HepG2 (cell line): ENCODE data around the gene EOMES.

ENCODE experiments used
- ARID2 ChIP-seq: sonication (generic); formaldehyde crosslinking; IDR thresholded peaks from 2 replicates; pipeline ENCODE4 v1.8.1; 2022; ENCODE audit warnings: mild to moderate bottlenecking, missing genetic modification reagents, borderline replicate concordance
- ARNT ChIP-seq: fragments of 450-650 bp; IDR thresholded peaks from 2 replicates; pipeline ENCODE4 v1.6.1; 2017
- BRCA1 ChIP-seq: sonication (generic); formaldehyde crosslinking; IDR thresholded peaks from 2 replicates; pipeline ENCODE4 v1.4.0; 2020; ENCODE audit warnings: missing genetic modification reagents
- CBFB ChIP-seq: sonication (generic); formaldehyde crosslinking; IDR thresholded peaks from 2 replicates; pipeline ENCODE4 v1.4.0; 2020; ENCODE audit warnings: missing genetic modification reagents
- DPF2 ChIP-seq: sonication (generic); formaldehyde crosslinking; IDR thresholded peaks from 2 replicates; pipeline ENCODE4 v1.4.0; 2020; ENCODE audit warnings: mild to moderate bottlenecking, low read depth, missing genetic modification reagents, borderline replicate concordance
- ELF1 ChIP-seq: sonication (generic); formaldehyde crosslinking; IDR thresholded peaks from 2 replicates; pipeline ENCODE4 v1.4.0; 2020; ENCODE audit warnings: missing genetic modification reagents
- MAZ ChIP-seq, 2 experiments: sonication (generic) in 1 of 2; formaldehyde crosslinking in 1 of 2; IDR thresholded peaks; 2 replicates each; pipeline versions ENCODE4 v1.5.0 to v1.6.1; 2012 to 2020; ENCODE audit warnings: low read depth in 2 of 2, mild to moderate bottlenecking in 2 of 2, borderline replicate concordance in 1 of 2, improper control_type of control experiment in 1 of 2, low read length in 1 of 2, missing genetic modification reagents in 1 of 2, moderate library complexity in 1 of 2
- NFIC ChIP-seq: IDR thresholded peaks from 2 replicates; pipeline ENCODE4 v1.6.1; 2012; ENCODE audit warnings: mild to moderate bottlenecking, low read length, inconsistent platforms
- POLR2A ChIP-seq, 2 experiments: IDR thresholded peaks; 2 replicates each; pipeline ENCODE4 v1.6.1; 2011; ENCODE audit warnings: low read depth in 2 of 2, low read length in 2 of 2, mild to moderate bottlenecking in 1 of 2, moderate library complexity in 1 of 2; ENCODE audit not compliant: insufficient read depth in 1 of 2
- POLR2AphosphoS2 ChIP-seq: IDR thresholded peaks from 2 replicates; pipeline ENCODE4 v1.6.1; 2011; ENCODE audit warnings: low read depth, low read length, improper control_type of control experiment
- TBX2 ChIP-seq: sonication (generic); formaldehyde crosslinking; IDR thresholded peaks from 2 replicates; pipeline ENCODE4 v1.5.0; 2020; ENCODE audit warnings: missing genetic modification reagents, mild to moderate bottlenecking, borderline replicate concordance
- ZFP36 ChIP-seq: fragments of 150-350 bp; IDR thresholded peaks from 2 replicates; pipeline ENCODE4 v1.6.1; 2018; ENCODE audit warnings: borderline replicate concordance, low read length, low read depth; ENCODE audit not compliant: partially characterized antibody
- TF ChIP-seq, protein P1 (sequence below): sonication (generic); formaldehyde crosslinking; conservative IDR thresholded peaks from 2 replicates; pipeline ENCODE4 v1.4.0; 2020; ENCODE audit warnings: missing genetic modification reagents

DNA sequence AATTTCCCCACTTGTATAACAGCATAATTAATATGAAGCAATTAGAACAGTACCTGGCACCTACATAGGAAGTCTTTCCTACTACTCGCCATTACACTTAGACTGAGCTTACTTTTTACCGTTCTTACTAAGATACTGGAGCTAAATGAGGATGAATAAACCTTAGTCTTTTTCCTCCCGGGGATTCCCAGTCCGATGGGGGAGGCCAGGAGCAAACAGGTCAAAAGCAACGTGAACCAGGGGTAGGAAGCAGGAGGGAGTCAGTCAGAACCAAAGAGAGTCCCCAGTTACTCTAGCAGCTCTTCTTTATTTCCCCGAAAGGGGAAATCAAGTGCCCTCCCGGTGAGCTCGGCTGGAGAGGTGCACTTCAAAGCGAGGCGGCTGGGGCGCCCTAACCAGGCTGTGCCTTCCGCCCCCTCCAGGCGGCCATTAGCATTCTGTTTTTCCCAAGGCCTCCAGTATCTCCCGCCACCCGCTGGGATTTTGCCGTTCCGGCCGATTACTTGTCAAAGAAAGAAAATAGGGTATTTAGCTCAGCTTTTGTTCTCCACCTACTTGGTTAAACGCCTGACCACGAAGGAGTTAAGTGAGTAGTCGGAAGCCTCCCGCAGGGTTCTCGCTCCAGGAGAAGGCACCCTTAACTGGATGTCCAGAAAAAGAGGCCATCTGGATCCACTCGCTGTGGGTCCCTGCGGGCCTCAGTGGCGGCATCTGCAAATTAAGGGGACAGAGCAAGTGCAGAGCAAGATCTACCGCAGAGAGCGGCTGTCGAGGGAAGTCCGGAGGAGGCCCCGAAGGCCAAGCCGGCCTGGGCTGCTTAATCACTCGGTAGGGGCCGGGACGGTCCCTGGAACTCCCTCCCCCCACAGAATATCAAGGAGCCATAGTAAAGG lies 6.3 kb upstream of the EOMES start:
- TF ChIP-seq ZFP36 (no peak), ARNT (no peak), TBX2 (no peak), ELF1 (CRISPR knock-in tag) (no peak), DPF2 (CRISPR knock-in tag) (no peak), MAZ (IDR thresholded peaks at IDR 0.05; ENCODE audit: borderline replicate concordance, low read depth, low read length) (no peak), MAZ (CRISPR knock-in tag; IDR thresholded peaks at IDR 0.05; ENCODE audit: low read depth) (no peak), CBFB (CRISPR knock-in tag) (no peak), POLR2AphosphoS2 (no peak), POLR2A (IDR thresholded peaks at IDR 0.05; ENCODE audit: insufficient read depth in 1 of 2, low read depth in 2 of 2, low read length in 2 of 2) (no peak), NFIC (no peak), BRCA1 (CRISPR knock-in tag) (no peak), ARID2 (CRISPR knock-in tag) (no peak)
- TF ChIP-seq, protein P1, sequence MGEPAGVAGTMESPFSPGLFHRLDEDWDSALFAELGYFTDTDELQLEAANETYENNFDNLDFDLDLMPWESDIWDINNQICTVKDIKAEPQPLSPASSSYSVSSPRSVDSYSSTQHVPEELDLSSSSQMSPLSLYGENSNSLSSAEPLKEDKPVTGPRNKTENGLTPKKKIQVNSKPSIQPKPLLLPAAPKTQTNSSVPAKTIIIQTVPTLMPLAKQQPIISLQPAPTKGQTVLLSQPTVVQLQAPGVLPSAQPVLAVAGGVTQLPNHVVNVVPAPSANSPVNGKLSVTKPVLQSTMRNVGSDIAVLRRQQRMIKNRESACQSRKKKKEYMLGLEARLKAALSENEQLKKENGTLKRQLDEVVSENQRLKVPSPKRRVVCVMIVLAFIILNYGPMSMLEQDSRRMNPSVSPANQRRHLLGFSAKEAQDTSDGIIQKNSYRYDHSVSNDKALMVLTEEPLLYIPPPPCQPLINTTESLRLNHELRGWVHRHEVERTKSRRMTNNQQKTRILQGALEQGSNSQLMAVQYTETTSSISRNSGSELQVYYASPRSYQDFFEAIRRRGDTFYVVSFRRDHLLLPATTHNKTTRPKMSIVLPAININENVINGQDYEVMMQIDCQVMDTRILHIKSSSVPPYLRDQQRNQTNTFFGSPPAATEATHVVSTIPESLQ (CRISPR knock-in tag): no peak
